Adrenal gland (tissue), 5 donors: ENCODE measurements around the gene FAM83D.

Experiments used
- CTCF ChIP-seq, 6 experiments: fragments of 450-650 bp in 4 of 6; fragments of 200-600 bp in 2 of 6; sonication (generic) in 1 of 6; IDR thresholded peaks; 1 replicate in 5 of 6; 2 replicates in 1 of 6; pipeline versions ENCODE4 v1.5.1 to v1.8.0; 2016 to 2021; ENCODE audit warnings: antibody characterized with exemption in 6 of 6, mild to moderate bottlenecking in 2 of 6, moderate library complexity in 1 of 6
- POLR2A ChIP-seq, 2 donors: fragments of 450-650 bp; IDR thresholded peaks; one replicate each; pipeline ENCODE4 v1.6.1; 2017; ENCODE audit warnings: antibody characterized with exemption in 2 of 2, mild to moderate bottlenecking in 2 of 2, moderate library complexity in 1 of 2
- donor health status: DM: no; HTN: no; CAD: no.

GRCh38 chr20:38973107-38973506, 46.9 kb downstream of the FAM83D start:
- TF ChIP-seq CTCF (IDR thresholded peaks at IDR 0.05): no peak
- no peak for TF ChIP-seq POLR2A (IDR thresholded peaks at IDR 0.05)
